Muscle of leg (tissue), 11 donors: Measurements from ENCODE around the gene RANBP9. TPM values are rescaled to one million over a fixed set of nuclear protein-coding genes. Genes with fewer than 3 reads are reported as not detected.

Source experiments
- DNase-seq: peaks from one replicate; pipeline ENCODE4 v3.0.0; 2013
- H3K27ac ChIP-seq: one replicate; pipeline ENCODE4 v1.5.1; 2013; ENCODE audit warnings: mild to moderate bottlenecking, low read length, control low read depth
- H3K27me3 ChIP-seq: one replicate; pipeline ENCODE4 v1.6.1; 2013; ENCODE audit warnings: low read length; ENCODE audit not compliant: control insufficient read depth, insufficient read depth
- H3K36me3 ChIP-seq: one replicate; pipeline ENCODE4 v1.6.1; 2013; ENCODE audit warnings: low read length; ENCODE audit not compliant: control insufficient read depth, insufficient read depth
- H3K4me1 ChIP-seq: one replicate; pipeline ENCODE4 v1.6.1; 2013; ENCODE audit warnings: low read length; ENCODE audit not compliant: control insufficient read depth, insufficient read depth
- H3K4me3 ChIP-seq: one replicate; pipeline ENCODE4 v1.5.1; 2013; ENCODE audit warnings: low read length, control low read depth
- H3K9me3 ChIP-seq: replicated peaks from 2 replicates; pipeline ENCODE4 v1.6.1; 2013; ENCODE audit warnings: low read depth, low read length; ENCODE audit not compliant: control insufficient read depth
- WGBS: methylation state at CpG from one replicate; pipeline ENCODE4 v1.1.5; 2013; ENCODE audit warnings: missing lambda C conversion rate; ENCODE audit not compliant: insufficient coverage; 5-methylcytosine and 5-hydroxymethylcytosine counted together
- polyA plus RNA-seq, 8 donors: library from polyadenylated mRNA; unstranded; fragments of 120-200 nt; gene quantifications; one replicate each; pipeline versions ENCODE4 v1.2.1 to v1.2.3, GENCODE V29; 2013; ENCODE audit warnings: inconsistent platforms in 1 of 8, low replicate concordance in 1 of 8; ENCODE audit not compliant: insufficient read length in 8 of 8, insufficient read depth in 1 of 8
- total RNA-seq: library from RNA; stranded (reverse); fragments of 120-200 nt; gene quantifications from one replicate; pipeline ENCODE4 v1.2.4, GENCODE V29; 2013

RANBP9 gene
- total and polyA plus RNA-seq, 9 donors: 23.4 to 35.6 (median 27.7) TPM

GRCh38 chr6:13661647-13662046 lies 50.0 kb downstream of the RANBP9 start:
- Histone ChIP-seq H3K36me3 (no peaks in the 10 kb centered on the region), H3K27me3 (no peaks in the 10 kb centered on the region), H3K4me3 (no peak overlapping the region), H3K27ac (no peak overlapping the region), H3K9me3 (no peaks in the 10 kb centered on the region), H3K4me1 (no peaks in the 10 kb centered on the region)
- no peak for DNase-seq
- WGBS: no CpG with 5 or more reads among the region's 2 CpGs

- no CpG with 5 or more reads among the region's 1 CpG for WGBS
- Histone ChIP-seq H3K27me3 (no peaks in the 10 kb centered on the region), H3K36me3 (no peaks in the 10 kb centered on the region), H3K27ac (no peak overlapping the region), H3K4me1 (no peaks in the 10 kb centered on the region), H3K9me3 (no peaks in the 10 kb centered on the region), H3K4me3 (no peak overlapping the region)
- no peak for DNase-seq
These were observed 50.7 kb downstream of the RANBP9 start for GRCh38 chr6:13660893-13661292.

- Histone ChIP-seq H3K9me3 (no peaks in the 10 kb centered on the region), H3K27ac (no peak overlapping the region), H3K27me3 (no peaks in the 10 kb centered on the region), H3K4me1 (no peaks in the 10 kb centered on the region), H3K36me3 (no peaks in the 10 kb centered on the region), H3K4me3 (no peak overlapping the region)
- no peak for DNase-seq
- WGBS: no CpG with 5 or more reads among the region's 1 CpG
These were observed 51.4 kb downstream of the RANBP9 start for GRCh38 chr6:13660273-13660672.

GRCh38 chr6:13655700-13656099 lies 55.9 kb downstream of the RANBP9 start:
- H3K36me3 ChIP-seq: peaks cover 3% of the 10 kb centered on the region
- H3K4me1 ChIP-seq: no peaks in the 10 kb centered on the region
- no peak overlapping the region for H3K4me3 ChIP-seq
- H3K27me3 ChIP-seq: no peaks in the 10 kb centered on the region
- DNase-seq: no peak
- whole genome bisulfite sequencing: no CpG with 5 or more reads among the region's 1 CpG
- H3K27ac ChIP-seq: no peak overlapping the region
- no peaks in the 10 kb centered on the region for H3K9me3 ChIP-seq

- no peaks in the 10 kb centered on the region for H3K27me3 ChIP-seq
- H3K4me1 ChIP-seq: no peaks in the 10 kb centered on the region
- no peak overlapping the region for H3K27ac ChIP-seq
- H3K36me3 ChIP-seq: peaks cover 5% of the 10 kb centered on the region
- H3K9me3 ChIP-seq: no peaks in the 10 kb centered on the region
- no peak for DNase-seq
- no peak overlapping the region for H3K4me3 ChIP-seq
These were observed 57.1 kb downstream of the RANBP9 start for GRCh38 chr6:13654496-13654895.

GRCh38 chr6:13653296-13653695 lies 58.3 kb downstream of the RANBP9 start:
- no peak for DNase-seq

GRCh38 chr6:13649393-13649792 lies 62.2 kb downstream of the RANBP9 start:
- WGBS: 99% methylated on average over 4 of the region's 4 CpGs
- H3K36me3 ChIP-seq: peaks cover 3% of the 10 kb centered on the region
- H3K4me3 ChIP-seq: no peak overlapping the region

More at GRCh38 chr6:13653296-13653695, 58.3 kb downstream of the RANBP9 start:
- WGBS: no CpG with 5 or more reads among the region's 2 CpGs
- Histone ChIP-seq H3K36me3 (peaks cover 5% of the 10 kb centered on the region), H3K4me3 (no peak overlapping the region), H3K27me3 (no peaks in the 10 kb centered on the region), H3K4me1 (no peaks in the 10 kb centered on the region), H3K27ac (no peak overlapping the region), H3K9me3 (no peaks in the 10 kb centered on the region)

GRCh38 chr6:13648850-13649249 lies 62.8 kb downstream of the RANBP9 start:
- Histone ChIP-seq H3K4me1 (no peaks in the 10 kb centered on the region), H3K9me3 (no peaks in the 10 kb centered on the region), H3K4me3 (no peak overlapping the region), H3K36me3 (peaks cover 4% of the 10 kb centered on the region), H3K27me3 (no peaks in the 10 kb centered on the region), H3K27ac (no peak overlapping the region)
- no peak for DNase-seq

More at GRCh38 chr6:13649393-13649792, 62.2 kb downstream of the RANBP9 start:
- no peaks in the 10 kb centered on the region for H3K27me3 ChIP-seq
- H3K9me3 ChIP-seq: no peaks in the 10 kb centered on the region
- no peaks in the 10 kb centered on the region for H3K4me1 ChIP-seq
- DNase-seq: no peak
- H3K27ac ChIP-seq: no peak overlapping the region

- Histone ChIP-seq H3K4me3 (no peak overlapping the region), H3K9me3 (no peaks in the 10 kb centered on the region), H3K36me3 (peaks cover 6% of the 10 kb centered on the region), H3K27me3 (no peaks in the 10 kb centered on the region), H3K4me1 (no peaks in the 10 kb centered on the region), H3K27ac (no peak overlapping the region)
- DNase-seq: no peak
- no CpG with 5 or more reads among the region's 3 CpGs for WGBS
These were observed 68.5 kb downstream of the RANBP9 start for GRCh38 chr6:13643125-13643524.

GRCh38 chr6:13641315-13641714 lies 70.3 kb downstream of the RANBP9 start:
- H3K4me3 ChIP-seq: no peak overlapping the region
- DNase-seq: peak; percentile 44
- H3K9me3 ChIP-seq: no peaks in the 10 kb centered on the region
- H3K36me3 ChIP-seq: peaks cover 6% of the 10 kb centered on the region
- no CpG with 5 or more reads among the region's 5 CpGs for WGBS
- H3K4me1 ChIP-seq: no peaks in the 10 kb centered on the region
- H3K27me3 ChIP-seq: no peaks in the 10 kb centered on the region
- H3K27ac ChIP-seq: no peak overlapping the region

- DNase-seq: no peak
- Histone ChIP-seq H3K9me3 (no peaks in the 10 kb centered on the region), H3K4me3 (no peak overlapping the region), H3K36me3 (peaks cover 5% of the 10 kb centered on the region), H3K27ac (no peak overlapping the region), H3K27me3 (no peaks in the 10 kb centered on the region), H3K4me1 (no peaks in the 10 kb centered on the region)
- 79% methylated on average over 2 of the region's 4 CpGs for WGBS
These were observed 73.0 kb downstream of the RANBP9 start for GRCh38 chr6:13638626-13639025.
